K562 (cell line): ENCODE measurements around the gene RNF11. TPM values are rescaled to one million over a fixed set of nuclear protein-coding genes. Genes with fewer than 3 reads are reported as not detected.

Source experiments
- CUX1 ChIP-seq: fragments of 200-800 bp; sonication (Bioruptor generic); IDR thresholded peaks from 2 replicates; pipeline ENCODE4 v1.6.1; 2016; ENCODE audit warnings: missing genetic modification characterization, missing compliant biosample characterization
- CXXC5 ChIP-seq: fragments of 250-450 bp; sonication (Bioruptor Pico); IDR thresholded peaks from 2 replicates; pipeline ENCODE4 v1.8.0; 2022; ENCODE audit warnings: inconsistent platforms, mild to moderate bottlenecking, moderate library complexity
- DLX4 ChIP-seq: fragments of 250-450 bp; sonication (Bioruptor Pico); IDR thresholded peaks from 2 replicates; pipeline ENCODE4 v1.6.1; 2021; ENCODE audit warnings: mild to moderate bottlenecking
- GABPA ChIP-seq: fragments of 200-800 bp; sonication (Bioruptor generic); conservative IDR thresholded peaks from 2 replicates; pipeline ENCODE4 v1.6.1; 2016; ENCODE audit warnings: low read depth, missing genetic modification characterization, missing compliant biosample characterization
- HDAC1 ChIP-seq, 2 experiments: fragments of 450-650 bp; IDR thresholded peaks; 2 replicates each; pipeline ENCODE4 v1.6.1; 2016 to 2017; ENCODE audit warnings: inconsistent platforms in 1 of 2, mild to moderate bottlenecking in 1 of 2, moderate library complexity in 1 of 2
- HLTF ChIP-seq: fragments of 450-650 bp; IDR thresholded peaks from 2 replicates; pipeline ENCODE4 v1.6.1; 2016
- KHSRP ChIP-seq: fragments of 450-650 bp; IDR thresholded peaks from 2 replicates; pipeline ENCODE4 v1.6.1; 2017
- MEIS2 ChIP-seq: fragments of 450-650 bp; IDR thresholded peaks from 2 replicates; pipeline ENCODE4 v1.6.1; 2014; ENCODE audit warnings: mild to moderate bottlenecking; ENCODE audit not compliant: partially characterized antibody
- NRF1 ChIP-seq, 2 experiments: fragments of 450-650 bp; IDR thresholded peaks in 1 of 2; conservative IDR thresholded peaks in 1 of 2; 2 replicates each; pipeline ENCODE4 v1.6.1; 2014; ENCODE audit warnings: mild to moderate bottlenecking in 2 of 2
- RFX7 ChIP-seq: fragments of 250-450 bp; sonication (Bioruptor Pico); IDR thresholded peaks from 2 replicates; pipeline ENCODE4 v1.5.1; 2021; ENCODE audit warnings: mild to moderate bottlenecking
- SLC30A9 ChIP-seq: fragments of 250-450 bp; sonication (Bioruptor Pico); IDR thresholded peaks from 2 replicates; pipeline ENCODE4 v1.8.0; 2022; ENCODE audit warnings: mild to moderate bottlenecking, moderate library complexity
- SMAD4 ChIP-seq: fragments of 250-450 bp; sonication (Bioruptor Pico); conservative IDR thresholded peaks from 2 replicates; pipeline ENCODE4 v1.8.0; 2021; ENCODE audit warnings: inconsistent platforms, mild to moderate bottlenecking, moderate library complexity
- TAF7 ChIP-seq: fragments of 450-650 bp; IDR thresholded peaks from 2 replicates; pipeline ENCODE4 v1.6.1; 2016; ENCODE audit warnings: missing genetic modification characterization, missing compliant biosample characterization
- TARDBP ChIP-seq: fragments of 450-650 bp; IDR thresholded peaks from 2 replicates; pipeline ENCODE4 v1.6.1; 2016
- VEZF1 ChIP-seq: fragments of 200-800 bp; sonication (Bioruptor generic); IDR thresholded peaks from 2 replicates; pipeline ENCODE4 v1.6.1; 2017; ENCODE audit warnings: missing genetic modification characterization, missing compliant biosample characterization
- ZNF146 ChIP-seq: IDR thresholded peaks from one replicate; pipeline ENCODE4 v1.6.1; 2018; ENCODE audit warnings: missing compliant biosample characterization; ENCODE audit not compliant: unreplicated experiment
- ZNF518B ChIP-seq: fragments of 250-450 bp; sonication (Bioruptor Pico); IDR thresholded peaks from 2 replicates; pipeline ENCODE4 v1.5.0; 2021; ENCODE audit warnings: mild to moderate bottlenecking, moderate library complexity
- ZNF778 ChIP-seq: fragments of 450-650 bp; formaldehyde crosslinking; IDR thresholded peaks from 2 replicates; pipeline ENCODE4 v1.4.0; 2020; ENCODE audit warnings: mild to moderate bottlenecking, moderate library complexity
- polyA plus RNA-seq, 8 experiments: library from polyadenylated mRNA; depleted of rRNA in 4 of 8; stranded (reverse) in 5 of 8; unstranded in 3 of 8; fragments of >200 nt; fragmentation: Nextera tagmentation in 2 of 8; fragmentation: Illumina TruSeq in 1 of 8; extraction: Ambion mirVana in 2 of 8; extraction: Trizol in 1 of 8; gene quantifications; 2 replicates each; pipeline versions ENCODE4 v1.2.1 to v1.2.3, GENCODE V29; 2011 to 2014; ENCODE audit warnings: inconsistent platforms in 1 of 8, missing spikeins in 1 of 8
- total RNA-seq, 7 experiments: library from RNA; depleted of rRNA in 6 of 7; stranded (reverse); fragments of >200 nt in 6 of 7; fragmentation: Illumina TruSeq in 2 of 7; extraction: Trizol in 2 of 7; gene quantifications; 2 replicates each; pipeline versions ENCODE4 v1.2.1 to v1.2.3, GENCODE V29; 2011 to 2021; ENCODE audit warnings: low replicate concordance in 1 of 7

Gene RNF11
- total and polyA plus RNA-seq, 9 of the 15 experiments (the other 6 are each of a cell fraction or from before 2014, with no cell fraction given), result 5.7 to 34.3 (median 23.1) TPM

- no peak for TF ChIP-seq ZNF146 (CRISPR knock-in tag)
- TF ChIP-seq GABPA (tag), result no peak
- TF ChIP-seq KHSRP, result no peak
- TF ChIP-seq ZNF778, result no peak
- TF ChIP-seq SMAD4 (CRISPR knock-in tag), result no peak
- no peak for TF ChIP-seq MEIS2
- no peak for TF ChIP-seq DLX4 (CRISPR knock-in tag)
- no peak for TF ChIP-seq ZNF518B
- no peak for TF ChIP-seq CUX1 (CRISPR knock-in tag)
- no peak for TF ChIP-seq HDAC1 (IDR thresholded peaks at IDR 0.05)
- peak; percentile 64 for TF ChIP-seq TAF7
- TF ChIP-seq NRF1 (conservative IDR thresholded peaks at IDR 0.05 in 1 of 2, IDR thresholded peaks at IDR 0.05 in 1 of 2), result no peak
- TF ChIP-seq RFX7 (CRISPR knock-in tag), result no peak
- TF ChIP-seq CXXC5 (CRISPR knock-in tag), result no peak
- peak; percentile 90 for TF ChIP-seq VEZF1
- TF ChIP-seq HLTF, result no peak
- TF ChIP-seq SLC30A9 (CRISPR knock-in tag), result no peak
- TF ChIP-seq TARDBP, result 0 out of 2 replicates have a peak, but pooled peaks have one; percentile 25
These were observed 668 bp downstream of the RNF11 start (continued) for GRCh38 chr1:51236531-51237350.
